Left renal cortex interstitium (tissue), 4 donors: ENCODE results near the gene TRAPPC5. TPM values are rescaled to one million over a fixed set of nuclear protein-coding genes. Genes with fewer than 3 reads are reported as not detected.

Experiments
- DNase-seq, 4 donors: peaks; one replicate each; pipeline ENCODE4 v3.0.0-alpha.2; 2013; ENCODE audit warnings: low read depth in 4 of 4, low spot score in 2 of 4, missing footprints in 1 of 4
- polyA plus RNA-seq, 4 donors: library from polyadenylated mRNA; unstranded; fragments of 120-200 nt; gene quantifications; one replicate each; pipeline ENCODE4 v1.2.1, GENCODE V29; 2013; ENCODE audit not compliant: insufficient read length in 4 of 4

TRAPPC5 gene
- polyA plus RNA-seq, 4 donors = 42.7 to 97.1 (median 59.0) TPM

DNA sequence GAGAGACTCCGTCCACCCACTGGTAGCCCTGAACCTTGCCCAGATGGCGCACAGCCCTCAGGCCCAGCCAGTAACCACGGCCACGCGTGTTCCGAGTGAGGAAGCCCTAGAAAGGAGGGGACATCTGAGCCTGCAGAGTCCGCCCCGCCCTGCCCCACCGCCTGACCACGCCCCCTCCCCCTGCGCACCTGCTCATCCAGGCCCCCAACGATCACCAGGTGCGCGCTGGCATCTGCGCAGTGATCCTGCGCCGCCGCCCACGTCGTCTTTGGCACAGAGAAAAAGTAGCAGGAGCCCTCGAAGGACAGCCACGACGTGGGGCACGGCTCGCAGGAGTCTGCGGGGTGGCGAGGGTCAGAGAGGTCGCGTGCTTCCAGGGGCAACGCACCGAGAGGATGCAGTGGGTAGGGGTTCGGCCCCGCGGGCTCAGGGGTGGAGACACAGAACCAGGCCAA, 49.2 kb downstream of the TRAPPC5 start:
- no peak for DNase-seq

DNA sequence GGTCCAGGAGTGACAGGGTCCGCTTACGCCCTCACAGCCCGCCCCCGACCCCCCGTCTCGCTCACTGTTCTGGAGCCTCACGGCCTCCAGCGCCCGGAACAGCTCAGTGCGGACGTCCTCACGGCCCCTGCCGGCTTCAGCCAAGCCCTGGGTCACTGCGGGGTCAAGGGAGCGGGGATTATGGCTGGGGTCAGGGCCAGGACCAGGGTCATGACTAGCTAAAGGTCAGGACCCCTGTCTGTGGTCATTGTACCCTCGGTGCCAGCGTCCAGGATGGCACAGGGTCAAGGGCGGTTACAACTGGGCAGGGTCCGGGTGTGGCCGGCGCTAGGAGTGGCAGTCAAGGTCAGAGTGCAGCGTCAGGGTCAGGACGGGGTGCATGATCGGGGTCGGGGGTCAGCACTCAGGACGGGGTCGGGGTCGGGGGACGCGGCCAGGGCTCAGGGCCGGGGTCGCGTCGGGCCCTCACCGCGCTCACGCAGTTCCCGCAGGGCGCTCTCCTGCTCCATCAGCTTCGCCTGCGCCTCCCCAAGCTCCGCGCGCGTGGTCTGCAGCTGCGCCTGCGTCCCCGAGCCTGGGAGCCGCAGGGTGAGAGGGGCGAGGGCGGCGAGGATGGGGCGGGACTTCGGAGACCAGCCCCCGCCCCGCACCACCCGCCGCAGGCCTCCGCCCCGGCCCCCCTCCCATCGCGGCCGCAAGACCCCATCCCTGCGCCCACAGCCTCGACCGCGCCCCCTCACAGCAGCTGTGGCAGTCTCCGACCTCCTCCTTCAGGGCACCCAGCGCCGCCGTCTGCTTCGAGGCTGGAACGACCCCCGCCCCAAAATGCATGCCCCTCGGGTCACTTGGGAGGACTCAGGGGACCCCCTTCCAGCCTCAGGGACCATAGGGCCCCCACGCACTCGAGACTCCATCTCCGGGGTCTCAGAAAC, 49.9 kb downstream of the TRAPPC5 start:
- DNase-seq = no peak

- no peak for DNase-seq
Observed at GRCh38 chr19:7731218-7731595, 50.6 kb downstream of the TRAPPC5 start.

DNA sequence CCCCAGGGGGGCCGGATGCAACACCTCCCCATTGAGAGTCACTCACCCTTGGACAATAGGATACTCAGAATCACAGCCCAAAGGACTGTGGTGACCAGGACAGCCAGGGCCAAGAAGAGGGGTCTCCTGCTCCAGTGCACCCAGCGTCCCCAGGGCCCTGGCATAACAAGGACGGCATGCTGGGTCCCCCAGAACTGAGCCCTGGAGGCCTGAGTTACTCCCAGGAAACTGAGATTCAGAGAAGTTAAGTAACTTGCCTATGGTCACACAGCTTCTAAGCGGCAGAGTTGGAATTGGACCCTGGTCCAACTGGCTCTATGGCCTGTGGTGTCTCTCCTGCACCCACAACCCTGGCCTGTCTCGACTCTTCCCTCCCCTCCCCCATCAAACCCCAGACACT, 51.0 kb downstream of the TRAPPC5 start:
- no peak for DNase-seq

DNA sequence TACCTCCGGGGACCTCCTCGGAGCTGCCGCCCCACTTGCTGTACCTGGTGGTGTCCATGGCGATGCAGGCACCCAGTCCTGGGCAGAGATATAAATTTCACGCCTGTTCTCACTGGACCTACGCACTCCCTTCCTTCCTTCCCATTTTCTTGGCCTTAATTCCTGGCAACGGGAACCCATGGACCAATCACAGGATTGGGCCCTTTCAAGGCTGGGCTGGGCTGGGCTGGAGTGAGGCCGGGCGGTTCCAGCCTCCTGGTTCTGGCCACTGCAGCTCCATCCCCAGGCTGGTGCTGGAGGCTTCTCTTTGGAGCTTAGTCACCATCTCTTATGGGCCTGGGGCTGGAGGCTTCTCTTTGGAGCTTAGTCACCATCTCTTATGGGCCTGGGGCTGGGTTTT, 51.4 kb downstream of the TRAPPC5 start, which contains the start of gene CLEC4G:
Gene CLEC4G, minus strand, starts transcription at position 66 of the 400 bp plus-strand sequence. Its CDS starts 8 bp downstream, at position 58.
- DNase-seq = no peak

DNA sequence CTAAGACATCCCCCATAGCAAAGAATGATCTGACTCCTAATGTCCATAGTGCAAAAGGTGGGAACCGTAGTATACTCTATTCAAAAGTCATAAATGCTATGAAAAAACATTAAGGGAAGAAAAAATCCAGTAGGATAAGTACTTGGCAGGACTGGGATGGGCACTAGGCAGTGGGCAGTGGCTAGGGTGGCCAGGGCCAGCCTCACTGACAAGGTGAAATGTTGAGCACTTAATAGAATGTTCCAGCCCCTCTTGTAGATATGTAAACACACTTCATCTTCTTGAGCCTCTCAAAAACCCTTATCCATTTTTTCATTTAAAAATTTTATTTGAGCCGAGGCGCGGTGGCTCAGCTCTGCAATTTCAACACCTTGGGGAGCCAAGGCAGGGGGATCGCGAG, 52.7 kb downstream of the TRAPPC5 start:
- DNase-seq = no peak

DNA sequence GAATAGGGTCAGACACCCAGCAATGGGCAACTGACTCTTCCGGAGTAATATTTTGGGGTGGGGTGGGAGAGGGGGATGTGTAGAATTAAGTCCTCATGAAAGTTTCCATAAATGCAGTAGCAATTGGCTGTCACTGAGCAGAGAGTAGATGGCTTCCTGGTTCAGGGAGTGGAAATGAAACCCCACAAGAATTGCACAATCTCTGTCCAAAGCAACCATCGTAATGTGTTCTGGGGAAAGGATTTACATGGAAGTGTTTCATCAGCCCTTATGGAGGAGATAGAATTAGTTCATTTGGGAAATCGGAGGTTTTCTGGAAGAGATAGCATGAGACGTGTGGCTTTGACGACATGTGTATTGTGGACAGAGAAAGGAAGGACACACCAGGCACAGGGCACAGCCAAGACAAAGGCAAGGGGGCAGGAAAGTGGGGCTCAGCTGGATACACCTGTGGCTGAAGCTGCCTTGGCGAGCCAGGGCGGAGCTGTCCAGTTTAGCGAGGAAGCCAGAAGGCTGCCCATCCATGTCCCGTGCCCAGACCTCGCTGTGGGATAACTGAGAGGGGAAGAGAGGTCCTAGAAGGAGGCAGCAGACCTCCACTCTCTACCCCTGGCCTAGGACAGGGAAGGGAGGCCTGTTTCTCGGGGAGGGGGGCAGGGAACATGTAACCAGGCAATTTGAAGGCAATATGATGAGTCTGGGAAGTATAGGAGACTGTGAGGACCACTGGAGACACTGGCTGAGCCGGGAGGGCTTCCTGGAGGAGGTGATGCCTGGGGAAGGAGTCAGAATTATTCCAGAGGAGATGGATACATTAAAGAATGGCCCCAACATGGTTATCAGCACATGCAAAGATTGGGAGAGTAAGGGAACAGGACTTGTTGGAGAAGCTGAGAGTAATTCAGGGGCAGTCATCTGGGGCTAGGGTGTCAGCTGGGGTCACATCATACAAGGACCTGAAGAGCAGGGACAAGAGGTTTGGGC, 53.9 kb downstream of the TRAPPC5 start:
- no peak for DNase-seq

GRCh38 chr19:7736148-7736547, 55.5 kb downstream of the TRAPPC5 start:
- DNase-seq = no peak

- DNase-seq = no peak
Observed at GRCh38 chr19:7737215-7737614, 56.6 kb downstream of the TRAPPC5 start.

Other genes with a start within 250 kb of the TRAPPC5 start
- 1 to 10 TPM; 5.8 to 9.2 (median 7.9) TPM for gene PEX11G, start 191.8 kb upstream of the TRAPPC5 start, polyA plus RNA-seq
- gene ZNF358, start 164.7 kb upstream of the TRAPPC5 start, polyA plus RNA-seq = 10 to 100 TPM; 33.2 to 76.0 (median 60.3) TPM
- gene MCOLN1, start 158.2 kb upstream of the TRAPPC5 start, polyA plus RNA-seq = 10 to 100 TPM; 12.3 to 24.0 (median 18.8) TPM
- 10 to 100 TPM; 30.6 to 59.3 (median 44.3) TPM for gene PNPLA6, start 145.1 kb upstream of the TRAPPC5 start, polyA plus RNA-seq
- gene CAMSAP3, start 85.0 kb upstream of the TRAPPC5 start, polyA plus RNA-seq = 10 to 100 TPM; 12.3 to 30.3 (median 22.0) TPM
- gene XAB2, start 51.3 kb upstream of the TRAPPC5 start, polyA plus RNA-seq = 10 to 100 TPM; 31.4 to 47.9 (median 42.1) TPM
- gene PET100, start 51.0 kb upstream of the TRAPPC5 start, polyA plus RNA-seq = 100 to 1,000 TPM in 3 of 4 donors, 10 to 100 TPM in 1; 99.2 to 131 (median 118) TPM
- 1 to 10 TPM in 3 of 4 donors, under 1 TPM in 1; 0.54 to 2.8 (median 1.5) TPM for gene PCP2, start 47.1 kb upstream of the TRAPPC5 start, polyA plus RNA-seq
- gene STXBP2, start 43.7 kb upstream of the TRAPPC5 start, polyA plus RNA-seq = 10 to 100 TPM; 58.7 to 87.6 (median 73.3) TPM
- gene RETN, start 11.8 kb upstream of the TRAPPC5 start, polyA plus RNA-seq = 1 to 10 TPM in 2 of 4 donors, under 1 TPM in 2; 0.71 to 2.7 (median 1.7) TPM
- gene MCEMP1, start 3.7 kb upstream of the TRAPPC5 start, polyA plus RNA-seq = under 1 TPM in 2 of 4 donors, not detected in 2; 0.21 to 0.36 TPM
- under 1 TPM; 0.27 to 0.45 (median 0.31) TPM for gene FCER2, start 21.3 kb downstream of the TRAPPC5 start, polyA plus RNA-seq
- under 1 TPM in 1 of 4 donors, not detected in 3; 0.21 TPM for gene CLEC4G, start 51.3 kb downstream of the TRAPPC5 start, polyA plus RNA-seq
- gene CD209, start 66.7 kb downstream of the TRAPPC5 start, polyA plus RNA-seq = 1 to 10 TPM in 3 of 4 donors, under 1 TPM in 1; 0.52 to 1.5 (median 1.4) TPM
- 1 to 10 TPM; 1.5 to 4.7 (median 3.3) TPM for gene CLEC4M, start 82.4 kb downstream of the TRAPPC5 start, polyA plus RNA-seq
- gene EVI5L, start 149.4 kb downstream of the TRAPPC5 start, polyA plus RNA-seq = 10 to 100 TPM; 15.1 to 19.9 (median 18.5) TPM
- 10 to 100 TPM in 1 of 4 donors, 1 to 10 TPM in 3; 3.7 to 12.5 (median 7.2) TPM for gene PRR36, start 193.6 kb downstream of the TRAPPC5 start, polyA plus RNA-seq
- gene LRRC8E, start 207.7 kb downstream of the TRAPPC5 start, polyA plus RNA-seq = 1 to 10 TPM; 2.3 to 2.6 (median 2.5) TPM
- gene MAP2K7, start 223.0 kb downstream of the TRAPPC5 start, polyA plus RNA-seq = 10 to 100 TPM; 21.3 to 46.6 (median 36.5) TPM
- gene TGFBR3L, start 234.0 kb downstream of the TRAPPC5 start, polyA plus RNA-seq = 1 to 10 TPM in 2 of 4 donors, under 1 TPM in 2; 0.38 to 1.3 (median 1.0) TPM
- 10 to 100 TPM; 13.0 to 23.5 (median 18.2) TPM for gene SNAPC2, start 239.5 kb downstream of the TRAPPC5 start, polyA plus RNA-seq
- 10 to 100 TPM; 11.8 to 41.7 (median 28.4) TPM for gene CTXN1, start 245.3 kb downstream of the TRAPPC5 start, polyA plus RNA-seq